Kidney epithelial cell (primary cell): ENCODE data around the gene WASL. TPM values are rescaled to one million over a fixed set of nuclear protein-coding genes. Genes with fewer than 3 reads are reported as not detected.

Source experiments
- DNase-seq: peaks from one replicate; pipeline ENCODE4 v3.0.0-alpha.2; 2010; ENCODE audit warnings: low read depth
- H3K27me3 ChIP-seq: 2 replicates; pipeline ENCODE4 v1.6.0; 2011; ENCODE audit warnings: low read length; ENCODE audit not compliant: control insufficient read depth, insufficient read depth
- H3K36me3 ChIP-seq: 2 replicates; pipeline ENCODE4 v1.5.1; 2011; ENCODE audit warnings: low read length; ENCODE audit not compliant: control insufficient read depth, insufficient read depth
- H3K4me3 ChIP-seq: 2 replicates; pipeline ENCODE4 v1.5.1; 2011; ENCODE audit warnings: low read depth, mild to moderate bottlenecking, control low read depth, low read length
- CTCF ChIP-seq: IDR thresholded peaks from 2 replicates; pipeline ENCODE4 v1.5.1; 2011; ENCODE audit warnings: mild to moderate bottlenecking, moderate library complexity, low read length, control low read depth, inconsistent platforms; ENCODE audit not compliant: insufficient read depth, poor library complexity, severe bottlenecking
- total RNA-seq: library from RNA; depleted of rRNA; stranded (reverse); fragments of >200 nt; gene quantifications from 2 replicates; pipeline ENCODE4 v1.2.3, GENCODE V29; 2015

Gene WASL
- total RNA-seq, 1 donor from 2014 or later: 31.6 TPM

GRCh38 chr7:123660514-123661354, 88.1 kb downstream of the WASL start:
- no peak for DNase-seq
- H3K36me3 ChIP-seq: no peaks in the 10 kb centered on the region
- TF ChIP-seq CTCF: no peak
- no peaks in the 10 kb centered on the region for H3K27me3 ChIP-seq
- no peak overlapping the region for H3K4me3 ChIP-seq

DNA sequence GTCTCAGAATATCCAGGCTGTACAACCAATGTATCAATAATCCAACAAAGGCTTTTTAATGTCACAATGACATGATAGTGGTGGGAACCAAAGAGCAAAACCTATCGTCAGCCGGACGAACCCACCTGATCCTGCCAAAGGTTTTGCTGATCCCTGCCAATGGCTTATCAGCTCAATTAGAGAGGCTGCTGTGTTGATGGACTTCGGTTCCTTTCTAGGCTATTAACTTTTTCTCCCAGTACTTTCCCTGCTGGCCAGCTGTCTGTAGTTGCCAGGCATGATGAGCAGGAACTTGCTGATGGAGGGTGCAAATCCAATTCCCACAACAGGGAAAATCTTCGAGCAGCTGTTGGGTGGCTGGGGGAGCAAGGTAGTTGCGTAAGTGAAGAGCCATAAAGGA, 90.8 kb downstream of the WASL start:
- Histone ChIP-seq H3K4me3 (no peak overlapping the region), H3K36me3 (no peaks in the 10 kb centered on the region), H3K27me3 (no peaks in the 10 kb centered on the region)
- DNase-seq: no peak
- TF ChIP-seq CTCF: no peak

DNA sequence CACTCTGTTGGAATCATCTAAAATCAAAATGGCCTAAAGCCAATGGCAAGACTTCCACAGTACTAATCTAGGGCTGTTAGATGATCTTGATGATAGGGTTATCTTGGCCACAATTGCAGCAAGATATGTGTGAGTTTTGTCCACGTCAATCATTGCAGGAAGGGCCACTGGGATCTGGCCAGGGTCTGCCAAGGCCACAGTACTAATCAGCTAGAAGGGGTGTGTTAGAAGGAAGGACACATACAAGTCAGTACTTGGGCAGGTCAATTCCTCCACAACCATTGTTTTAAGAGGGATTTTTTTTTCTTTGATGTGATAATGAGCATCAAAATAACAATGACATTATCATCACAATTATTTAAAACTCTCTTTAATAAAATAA, 91.5 kb downstream of the WASL start:
- no peak for DNase-seq
- no peak for TF ChIP-seq CTCF
- Histone ChIP-seq H3K4me3 (no peak overlapping the region), H3K27me3 (no peaks in the 10 kb centered on the region), H3K36me3 (no peaks in the 10 kb centered on the region)

DNA sequence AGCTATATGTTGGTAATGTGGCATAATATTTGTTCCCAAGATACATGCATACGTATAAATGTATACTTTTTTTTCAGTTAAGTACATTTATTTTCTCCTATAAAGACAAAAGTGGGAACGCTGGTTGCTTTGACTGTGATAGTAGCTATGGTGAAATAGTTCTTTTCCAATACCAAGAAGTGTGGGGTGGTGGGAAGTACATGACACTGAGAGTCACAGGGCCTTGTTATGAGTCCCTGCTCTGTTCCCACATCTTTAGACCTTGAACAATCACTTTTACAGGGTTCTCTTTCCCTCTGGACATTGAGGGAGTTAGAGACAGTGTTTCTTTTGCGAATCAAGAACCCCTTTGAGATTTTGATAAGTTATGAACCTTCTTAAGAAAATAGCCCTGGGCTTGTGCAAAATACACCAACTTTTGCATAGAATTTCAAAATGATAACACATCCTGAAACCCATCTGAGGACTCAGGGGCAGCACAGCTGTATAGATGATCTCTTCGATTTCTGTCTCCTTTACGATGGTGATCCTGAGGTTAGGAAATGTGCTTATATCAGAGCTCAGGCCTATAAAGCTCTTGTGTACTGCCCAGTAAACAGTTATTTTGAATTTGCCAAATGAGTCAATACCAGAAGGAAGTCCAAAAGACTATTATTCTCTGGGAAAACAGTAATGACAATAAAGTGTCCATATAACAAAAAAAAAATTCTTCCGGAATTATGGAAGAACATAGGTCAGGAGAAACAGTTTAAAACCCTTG, 92.1 kb downstream of the WASL start:
- Histone ChIP-seq H3K36me3 (no peaks in the 10 kb centered on the region), H3K4me3 (no peak overlapping the region), H3K27me3 (no peaks in the 10 kb centered on the region)
- no peak for TF ChIP-seq CTCF
- no peak for DNase-seq

DNA sequence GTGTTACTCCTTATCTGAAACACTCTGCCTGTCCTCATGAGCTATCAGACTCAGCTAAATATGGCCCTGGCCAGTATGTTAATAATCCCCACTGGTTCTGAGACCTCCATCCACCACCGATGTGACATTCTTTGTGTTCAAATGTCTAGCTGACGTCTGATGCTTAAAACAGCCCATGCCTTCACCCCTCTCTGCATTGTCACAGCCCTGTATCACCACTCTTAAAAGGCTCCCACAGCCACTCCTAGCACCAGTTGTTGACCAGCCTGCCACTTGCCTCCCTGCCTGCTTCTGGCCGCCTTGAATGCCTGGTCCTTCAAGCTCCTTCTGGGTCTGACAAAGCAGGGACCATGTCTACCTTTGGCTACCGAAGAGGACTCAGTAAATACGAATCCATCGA, 93.2 kb downstream of the WASL start, which contains the start of gene LMOD2:
LMOD2 (plus strand) TSS at position 253 of the 400 bp plus-strand sequence; CDS start at position 351, 98 bp downstream.
- Histone ChIP-seq H3K27me3 (no peaks in the 10 kb centered on the region), H3K4me3 (no peak within 1 kb of the TSS), H3K36me3 (no peaks in the 10 kb centered on the region)
- TF ChIP-seq CTCF: no peak
- no peak for DNase-seq
